Measurements from ENCODE around the gene USP25.

DNA sequence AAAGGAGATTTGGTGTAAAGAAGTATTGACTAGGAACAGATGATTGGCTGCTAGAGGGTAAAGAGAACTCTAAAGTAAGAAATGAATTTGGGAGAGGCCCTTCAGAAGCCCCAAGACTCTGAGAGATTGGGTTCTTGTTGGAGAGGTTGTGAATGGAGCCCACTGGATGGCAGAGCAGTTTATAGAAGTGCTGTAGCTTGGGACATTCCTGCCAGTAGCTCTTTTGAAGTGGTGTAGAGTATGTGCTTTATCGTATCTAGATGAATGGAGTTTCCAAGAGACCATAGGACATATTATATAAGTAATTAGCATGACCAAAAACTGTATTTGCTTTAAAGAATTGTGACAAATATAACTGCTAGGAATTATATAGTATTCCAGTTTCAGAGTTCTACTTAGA is 21.3 kb downstream of the USP25 start:
- no peak for TF ChIP-seq CTCF (conservative IDR thresholded peaks at IDR 0.05)
- TF ChIP-seq EZH2 (IDR thresholded peaks at IDR 0.05; ENCODE audit: low read depth), result no peak

Data from PC-9 (cell line).